M059J (cell line): Measurements from ENCODE around the gene NR6A1. TPM values are rescaled to one million over a fixed set of nuclear protein-coding genes. Genes with fewer than 3 reads are reported as not detected.

ENCODE experiments used
- DNase-seq: peaks from one replicate; pipeline ENCODE4 v3.0.0-alpha.2; 2012; ENCODE audit warnings: low read depth
- total RNA-seq: library from RNA; depleted of rRNA; stranded (reverse); fragments of >200 nt; shearing (Covaris generic); gene quantifications from 2 replicates; pipeline ENCODE4 v1.2.3, GENCODE V29; 2014

Gene NR6A1
- total RNA-seq, 1 experiment from 2014 or later = 1.4 TPM

DNA sequence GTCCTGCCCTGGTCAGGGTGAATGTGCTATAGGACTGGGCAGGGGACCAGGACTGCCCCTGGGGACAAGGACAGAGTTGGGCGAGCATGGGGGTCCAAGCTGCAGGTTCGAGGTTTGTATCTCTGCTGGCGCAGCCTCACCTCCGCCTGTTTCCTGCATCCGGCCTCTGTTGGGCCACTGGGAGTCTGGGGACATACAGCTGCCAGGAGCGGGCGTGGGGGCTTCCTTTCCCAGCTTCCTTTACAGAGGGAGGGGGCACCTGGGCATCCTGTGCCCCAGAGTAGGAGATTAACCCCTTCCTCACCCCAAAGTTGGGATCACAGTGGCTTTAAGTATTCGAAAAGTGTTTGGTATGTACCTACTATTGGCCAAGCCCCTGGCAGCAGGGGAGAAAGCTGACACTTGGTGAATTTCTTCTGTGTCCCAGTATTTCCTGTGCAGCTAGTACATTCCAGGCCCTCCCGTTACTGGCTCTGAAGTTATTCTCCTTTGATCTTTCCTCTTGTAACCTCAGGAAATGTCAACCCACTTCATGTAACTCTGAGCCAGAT is 24.8 kb upstream of the NR6A1 start:
- DNase-seq = no peak

DNA sequence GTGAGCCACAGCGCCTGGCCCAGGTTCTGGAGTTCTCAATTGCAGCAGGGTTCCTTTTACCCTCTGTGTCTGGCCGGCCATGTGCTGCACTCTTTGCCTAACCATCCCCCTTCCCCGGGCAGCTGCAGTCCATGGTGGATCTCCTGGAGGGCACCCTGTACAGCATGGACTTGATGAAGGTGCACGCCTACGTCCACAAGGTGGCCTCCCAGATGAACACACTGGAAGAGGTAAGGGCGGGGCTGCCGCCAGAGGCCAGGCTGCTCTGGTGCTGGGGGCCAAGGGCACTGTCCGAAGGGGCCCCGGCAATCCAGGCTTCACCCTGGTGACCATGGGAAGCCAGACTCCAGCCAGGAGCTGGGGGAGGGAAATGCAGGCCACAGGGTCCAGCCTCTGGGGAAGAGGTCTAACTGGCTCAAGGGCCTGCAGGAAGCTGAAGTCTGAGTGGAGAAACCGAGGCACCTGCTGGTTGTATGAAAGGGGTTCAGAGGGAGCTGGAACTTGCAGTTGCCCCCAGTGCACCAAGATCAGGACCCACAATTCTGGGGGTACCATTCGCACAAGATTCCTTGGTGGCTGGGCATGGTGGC is 23.9 kb upstream of the NR6A1 start:
- DNase-seq = peak; percentile 30

DNA sequence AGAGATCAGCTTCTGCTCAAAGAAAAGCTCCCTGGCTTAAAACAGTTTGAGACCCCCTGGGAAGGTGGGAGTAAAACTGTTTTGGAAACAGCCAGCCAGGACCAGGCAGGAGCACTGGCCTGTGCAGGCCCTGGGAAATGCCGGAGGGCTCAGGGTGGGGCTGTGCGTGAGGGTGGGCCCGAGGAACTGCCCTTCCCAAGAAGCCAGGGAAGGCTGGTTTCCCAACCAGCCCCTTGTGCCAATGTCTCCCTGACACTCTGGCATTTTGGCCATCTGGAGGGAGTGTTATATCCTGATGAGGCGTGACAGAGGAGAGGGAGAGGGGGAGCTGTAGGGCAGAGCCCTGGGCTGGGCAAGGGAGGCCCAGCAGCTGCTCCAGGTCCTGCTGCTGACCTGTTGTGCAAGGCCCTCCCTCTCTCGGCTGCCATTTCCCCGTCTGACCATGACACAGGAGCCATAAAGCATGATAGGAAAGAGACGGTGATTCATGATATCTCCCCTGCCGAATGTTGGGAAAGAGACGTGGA is 22.0 kb upstream of the NR6A1 start:
- DNase-seq = no peak

GRCh38 chr9:124792257-124793014 is 21.3 kb upstream of the NR6A1 start:
- no peak for DNase-seq

GRCh38 chr9:124790801-124791505 is 19.8 kb upstream of the NR6A1 start:
- no peak for DNase-seq

DNA sequence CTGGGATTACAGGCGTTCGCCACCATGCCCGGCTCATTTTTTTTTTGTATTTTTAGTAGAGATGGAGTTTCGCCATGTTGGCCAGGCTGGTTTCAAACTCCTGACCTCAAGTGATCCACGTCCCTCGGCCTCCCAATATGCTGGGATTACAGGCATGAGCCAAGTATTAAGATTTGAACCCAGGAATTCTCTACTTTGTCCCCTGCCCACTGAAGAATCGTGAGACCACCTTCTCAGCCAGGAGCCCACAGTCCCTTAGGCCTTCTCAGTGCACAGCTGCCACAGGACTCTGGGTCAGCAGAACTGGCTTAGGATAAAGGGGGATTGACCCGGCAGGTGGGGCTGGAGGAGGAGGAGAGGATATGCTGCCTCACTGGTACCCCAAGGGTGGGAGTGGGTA is 19.2 kb upstream of the NR6A1 start:
- no peak for DNase-seq

- no peak for DNase-seq
Measured at GRCh38 chr9:124789531-124789930, 18.4 kb upstream of the NR6A1 start.

DNA sequence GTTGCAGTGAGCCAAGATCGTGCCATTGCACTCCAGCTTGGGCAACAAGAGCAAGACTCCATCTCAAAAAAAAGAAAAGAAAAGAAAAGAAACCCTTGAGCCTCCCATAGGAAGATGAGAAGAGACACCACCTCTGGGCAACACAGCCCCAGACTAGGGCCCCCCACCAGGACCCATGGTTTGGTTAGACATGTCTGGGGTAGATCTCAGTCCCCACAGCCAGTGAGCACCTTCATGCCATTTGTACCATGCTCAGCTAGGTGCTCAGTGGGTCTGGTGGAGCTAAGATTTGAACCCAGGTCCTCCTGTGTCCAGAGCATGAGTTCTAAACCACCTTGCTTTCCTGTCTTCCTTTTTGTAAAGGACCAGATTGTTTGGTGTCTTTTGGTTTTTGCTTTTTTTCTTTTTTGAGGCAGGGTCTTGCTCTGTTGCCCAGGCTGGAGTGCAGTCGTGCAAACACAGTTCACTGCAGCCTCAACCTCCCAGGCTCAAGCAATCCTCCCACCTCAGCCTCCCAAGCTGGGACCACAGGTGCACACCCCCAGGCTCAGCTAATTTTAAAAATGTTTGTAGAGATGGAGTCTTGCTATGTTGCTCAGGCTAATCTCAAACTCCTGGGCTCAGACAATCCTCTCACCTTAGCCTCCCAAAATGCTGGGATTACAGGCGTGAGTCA is 17.6 kb upstream of the NR6A1 start:
- DNase-seq = no peak

- no peak for DNase-seq
Measured at GRCh38 chr9:124786881-124787573, 15.9 kb upstream of the NR6A1 start.

DNA sequence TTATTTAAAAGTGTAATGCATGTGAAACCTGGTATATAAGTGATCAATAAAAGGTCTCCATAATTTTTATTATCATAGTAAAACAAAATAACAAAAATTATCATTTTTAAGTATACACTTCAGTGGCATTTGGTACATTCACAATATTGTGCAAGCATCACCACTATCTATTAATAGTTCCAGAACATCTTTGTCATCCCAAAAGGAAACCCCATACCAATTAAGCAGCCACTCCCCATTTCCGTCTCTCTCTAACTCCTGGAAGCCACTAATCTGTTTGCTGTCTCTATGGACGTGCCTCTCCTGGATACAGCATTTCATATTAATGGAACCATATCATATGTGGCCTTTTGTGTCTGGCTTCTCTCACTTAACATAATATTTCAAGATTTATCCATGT is 13.4 kb upstream of the NR6A1 start:
- peak; percentile 40 for DNase-seq

DNA sequence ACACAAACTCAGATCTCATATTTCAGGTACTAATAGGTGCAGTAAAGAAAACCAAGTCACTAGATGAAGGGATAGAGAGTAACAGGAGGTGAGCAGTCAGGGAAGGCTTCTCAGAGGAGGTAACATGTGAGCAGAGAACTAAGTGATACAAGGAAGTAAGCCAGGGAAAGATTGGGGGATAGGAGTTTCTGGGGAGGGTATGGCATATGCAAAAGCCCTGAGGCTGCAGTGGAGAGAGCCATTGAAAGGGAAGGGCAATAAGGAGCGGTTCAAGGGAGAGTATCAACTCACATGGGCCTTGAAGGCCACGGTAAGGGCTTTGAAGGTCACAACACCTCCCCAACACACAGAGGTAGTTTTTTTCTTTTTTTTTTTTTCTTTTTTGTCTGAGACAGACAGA is 12.7 kb upstream of the NR6A1 start:
- no peak for DNase-seq

GRCh38 chr9:124782661-124783574 is 11.8 kb upstream of the NR6A1 start:
- no peak for DNase-seq

DNA sequence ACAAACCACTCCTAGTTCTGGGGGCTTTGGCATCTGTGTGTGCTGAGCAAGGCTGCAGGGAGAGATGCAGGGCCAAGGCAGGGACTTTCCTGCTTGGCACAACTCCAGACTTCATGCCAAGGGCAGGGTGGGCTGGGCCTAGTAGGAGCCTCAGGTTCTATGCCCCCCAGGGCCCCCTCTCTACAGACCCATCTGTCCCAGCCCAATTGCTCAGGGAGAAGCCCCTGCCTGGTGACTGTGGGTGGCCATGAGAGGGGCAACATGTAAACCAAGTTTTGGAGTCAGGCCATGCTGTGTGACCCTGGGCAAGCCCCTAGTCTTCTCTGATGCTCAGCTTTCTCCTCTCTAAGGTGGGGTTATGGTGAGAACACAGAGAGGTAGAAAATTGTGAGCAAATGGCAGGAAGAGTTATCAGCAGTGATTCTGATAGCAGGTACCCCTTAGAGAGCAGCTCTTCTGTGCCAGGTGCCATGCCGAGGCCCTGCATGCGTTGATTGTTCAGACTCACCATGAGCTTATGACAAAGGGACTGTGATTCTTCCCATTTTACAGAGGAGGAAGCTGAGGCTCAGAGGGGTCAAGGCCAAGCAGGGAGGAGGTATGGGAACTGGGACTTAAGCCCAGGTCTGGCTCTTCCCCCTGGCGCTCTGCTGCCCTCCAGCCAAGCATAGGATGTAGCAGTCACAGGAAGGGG is 11.0 kb upstream of the NR6A1 start:
- no peak for DNase-seq

DNA sequence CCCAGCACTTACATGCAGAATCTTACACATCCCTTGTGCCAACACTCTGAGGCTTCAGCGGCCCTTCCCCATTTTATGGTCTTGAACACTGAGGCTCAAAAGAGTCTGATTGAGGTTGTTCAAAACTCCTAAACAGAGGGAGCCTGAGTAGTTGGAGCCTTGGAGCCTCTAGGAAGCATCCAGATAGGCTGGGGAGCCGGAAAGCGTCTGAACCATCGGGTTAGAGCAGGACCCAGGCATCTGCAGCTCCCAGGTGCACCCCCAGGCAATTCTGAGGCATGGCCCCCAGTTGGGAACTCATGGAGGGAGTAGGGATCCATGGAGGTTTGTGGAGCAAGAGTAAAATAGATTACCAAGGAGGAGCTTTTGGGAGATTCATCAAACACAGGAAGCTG is 9.6 kb upstream of the NR6A1 start:
- no peak for DNase-seq

GRCh38 chr9:124780060-124780756 is 9.1 kb upstream of the NR6A1 start:
- DNase-seq = no peak

- peak; percentile 91 for DNase-seq
Measured at GRCh38 chr9:124779368-124780059, 8.4 kb upstream of the NR6A1 start.

GRCh38 chr9:124778575-124779367 is 7.7 kb upstream of the NR6A1 start:
- no peak for DNase-seq
